HL-60 (cell line): ENCODE results near the gene GALNT5.

Experiments
- DNase-seq, 2 experiments: peaks; one replicate each; pipeline ENCODE4 v3.0.0-alpha.2; 2010 to 2020; ENCODE audit warnings: low read depth in 1 of 2, low spot score in 1 of 2
- H3K27ac ChIP-seq: fragments of 250-450 bp; sonication (Bioruptor Pico); replicated peaks from 2 replicates; pipeline ENCODE4 v1.5.1; 2020; ENCODE audit warnings: mild to moderate bottlenecking, moderate library complexity
- H3K27me3 ChIP-seq: fragments of 250-450 bp; sonication (Bioruptor Pico); 2 replicates; pipeline ENCODE4 v1.5.1; 2021; ENCODE audit warnings: mild to moderate bottlenecking, moderate library complexity; ENCODE audit not compliant: insufficient read depth, poor library complexity, severe bottlenecking
- H3K4me3 ChIP-seq: replicated peaks from 2 replicates; pipeline ENCODE4 v1.5.1; 2011; ENCODE audit warnings: mild to moderate bottlenecking, control low read depth, low read length; ENCODE audit not compliant: insufficient read depth
- GABPA ChIP-seq: IDR thresholded peaks from 2 replicates; pipeline ENCODE4 v1.6.1; 2012; ENCODE audit warnings: low read depth
- POLR2AphosphoS5 ChIP-seq: IDR thresholded peaks from 2 replicates; pipeline ENCODE4 v1.6.1; 2012; ENCODE audit warnings: low read depth
- SPI1 ChIP-seq: IDR thresholded peaks from 2 replicates; pipeline ENCODE4 v1.6.1; 2012; ENCODE audit warnings: low read depth, mild to moderate bottlenecking, borderline replicate concordance
- TF ChIP-seq, protein P1 (sequence below): IDR thresholded peaks from one replicate; pipeline ENCODE4 v1.5.1; 2011; ENCODE audit warnings: low read length, control low read depth, inconsistent platforms; ENCODE audit not compliant: insufficient read depth
- TF ChIP-seq, protein P2 (sequence below): IDR thresholded peaks from 2 replicates; pipeline ENCODE4 v1.6.1; 2012; ENCODE audit warnings: low read depth; ENCODE audit not compliant: insufficient replicate concordance

The GALNT5 gene

DNA sequence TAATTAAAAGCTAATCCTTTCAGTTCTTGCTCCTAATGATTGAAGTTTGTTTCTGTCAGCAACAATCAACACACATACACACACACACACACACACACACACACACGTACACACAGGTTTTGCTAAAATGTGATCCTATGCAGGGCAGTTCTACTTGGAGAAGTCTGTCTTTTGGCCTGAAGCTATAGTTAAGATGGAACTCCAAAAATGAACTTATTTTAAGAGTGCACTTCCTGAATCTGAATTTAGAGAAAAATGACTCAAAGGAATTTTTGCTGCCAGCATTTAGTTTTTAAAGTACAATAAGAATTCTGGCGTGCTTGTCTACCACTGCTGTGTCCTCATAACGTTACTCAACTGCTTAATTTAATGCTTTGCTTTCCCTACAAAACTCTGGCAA lies 6.6 kb downstream of the GALNT5 start:
- TF ChIP-seq, protein P1, sequence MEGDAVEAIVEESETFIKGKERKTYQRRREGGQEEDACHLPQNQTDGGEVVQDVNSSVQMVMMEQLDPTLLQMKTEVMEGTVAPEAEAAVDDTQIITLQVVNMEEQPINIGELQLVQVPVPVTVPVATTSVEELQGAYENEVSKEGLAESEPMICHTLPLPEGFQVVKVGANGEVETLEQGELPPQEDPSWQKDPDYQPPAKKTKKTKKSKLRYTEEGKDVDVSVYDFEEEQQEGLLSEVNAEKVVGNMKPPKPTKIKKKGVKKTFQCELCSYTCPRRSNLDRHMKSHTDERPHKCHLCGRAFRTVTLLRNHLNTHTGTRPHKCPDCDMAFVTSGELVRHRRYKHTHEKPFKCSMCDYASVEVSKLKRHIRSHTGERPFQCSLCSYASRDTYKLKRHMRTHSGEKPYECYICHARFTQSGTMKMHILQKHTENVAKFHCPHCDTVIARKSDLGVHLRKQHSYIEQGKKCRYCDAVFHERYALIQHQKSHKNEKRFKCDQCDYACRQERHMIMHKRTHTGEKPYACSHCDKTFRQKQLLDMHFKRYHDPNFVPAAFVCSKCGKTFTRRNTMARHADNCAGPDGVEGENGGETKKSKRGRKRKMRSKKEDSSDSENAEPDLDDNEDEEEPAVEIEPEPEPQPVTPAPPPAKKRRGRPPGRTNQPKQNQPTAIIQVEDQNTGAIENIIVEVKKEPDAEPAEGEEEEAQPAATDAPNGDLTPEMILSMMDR: no peak
- no peak for TF ChIP-seq SPI1
- no peak for TF ChIP-seq GABPA
- no peak for TF ChIP-seq POLR2AphosphoS5
- TF ChIP-seq, protein P2, sequence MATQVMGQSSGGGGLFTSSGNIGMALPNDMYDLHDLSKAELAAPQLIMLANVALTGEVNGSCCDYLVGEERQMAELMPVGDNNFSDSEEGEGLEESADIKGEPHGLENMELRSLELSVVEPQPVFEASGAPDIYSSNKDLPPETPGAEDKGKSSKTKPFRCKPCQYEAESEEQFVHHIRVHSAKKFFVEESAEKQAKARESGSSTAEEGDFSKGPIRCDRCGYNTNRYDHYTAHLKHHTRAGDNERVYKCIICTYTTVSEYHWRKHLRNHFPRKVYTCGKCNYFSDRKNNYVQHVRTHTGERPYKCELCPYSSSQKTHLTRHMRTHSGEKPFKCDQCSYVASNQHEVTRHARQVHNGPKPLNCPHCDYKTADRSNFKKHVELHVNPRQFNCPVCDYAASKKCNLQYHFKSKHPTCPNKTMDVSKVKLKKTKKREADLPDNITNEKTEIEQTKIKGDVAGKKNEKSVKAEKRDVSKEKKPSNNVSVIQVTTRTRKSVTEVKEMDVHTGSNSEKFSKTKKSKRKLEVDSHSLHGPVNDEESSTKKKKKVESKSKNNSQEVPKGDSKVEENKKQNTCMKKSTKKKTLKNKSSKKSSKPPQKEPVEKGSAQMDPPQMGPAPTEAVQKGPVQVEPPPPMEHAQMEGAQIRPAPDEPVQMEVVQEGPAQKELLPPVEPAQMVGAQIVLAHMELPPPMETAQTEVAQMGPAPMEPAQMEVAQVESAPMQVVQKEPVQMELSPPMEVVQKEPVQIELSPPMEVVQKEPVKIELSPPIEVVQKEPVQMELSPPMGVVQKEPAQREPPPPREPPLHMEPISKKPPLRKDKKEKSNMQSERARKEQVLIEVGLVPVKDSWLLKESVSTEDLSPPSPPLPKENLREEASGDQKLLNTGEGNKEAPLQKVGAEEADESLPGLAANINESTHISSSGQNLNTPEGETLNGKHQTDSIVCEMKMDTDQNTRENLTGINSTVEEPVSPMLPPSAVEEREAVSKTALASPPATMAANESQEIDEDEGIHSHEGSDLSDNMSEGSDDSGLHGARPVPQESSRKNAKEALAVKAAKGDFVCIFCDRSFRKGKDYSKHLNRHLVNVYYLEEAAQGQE: no peak
- DNase-seq: no peak
- no peak overlapping the region for H3K4me3 ChIP-seq
- H3K27me3 ChIP-seq: no peaks in the 10 kb centered on the region
- H3K27ac ChIP-seq: no peak overlapping the region

DNA sequence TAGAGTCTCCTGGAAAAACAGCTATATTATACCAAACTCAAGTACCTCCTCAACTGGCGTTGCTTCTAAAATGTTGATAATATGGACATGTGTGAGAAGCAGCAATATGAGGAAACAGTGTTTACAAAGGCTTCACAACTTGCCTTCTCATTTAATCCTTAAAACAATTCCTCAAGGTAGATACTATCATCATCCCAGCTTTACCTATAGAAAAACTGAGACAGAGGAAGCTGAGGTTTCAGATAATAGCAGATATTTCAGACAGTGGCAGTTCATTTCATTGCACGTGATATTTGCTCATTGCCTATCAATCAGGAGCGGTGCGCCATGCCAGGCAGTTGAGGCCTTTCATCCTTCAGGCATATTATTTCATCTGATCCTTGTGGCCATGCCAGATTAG lies 8.3 kb downstream of the GALNT5 start:
- Histone ChIP-seq H3K27me3 (no peaks in the 10 kb centered on the region), H3K27ac (no peak overlapping the region), H3K4me3 (no peak overlapping the region)
- no peak for DNase-seq
- TF ChIP-seq, protein P1: no peak
- TF ChIP-seq, protein P2: no peak

DNA sequence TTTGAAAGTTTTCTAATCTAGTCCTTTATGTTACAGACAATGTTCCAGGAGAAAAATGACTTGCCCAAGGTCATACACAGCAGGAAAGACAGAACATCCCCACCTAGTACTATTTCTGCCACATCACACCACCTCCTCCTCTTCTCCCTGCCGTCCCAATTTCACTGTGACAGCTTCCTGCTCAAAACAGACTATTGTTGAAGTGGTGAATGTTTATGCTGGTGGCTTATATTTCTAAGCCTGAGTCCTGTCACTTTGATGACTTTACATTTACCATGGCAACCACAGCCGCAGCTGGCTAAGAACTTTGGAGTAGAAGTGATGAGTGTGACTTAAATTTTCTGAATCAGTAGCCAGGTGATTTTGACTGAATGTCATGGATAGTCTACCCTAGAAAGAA lies 10.0 kb downstream of the GALNT5 start:
- H3K4me3 ChIP-seq: no peak overlapping the region
- TF ChIP-seq SPI1: no peak
- TF ChIP-seq, protein P1: no peak
- DNase-seq: no peak
- H3K27me3 ChIP-seq: no peaks in the 10 kb centered on the region
- H3K27ac ChIP-seq: no peak overlapping the region

DNA sequence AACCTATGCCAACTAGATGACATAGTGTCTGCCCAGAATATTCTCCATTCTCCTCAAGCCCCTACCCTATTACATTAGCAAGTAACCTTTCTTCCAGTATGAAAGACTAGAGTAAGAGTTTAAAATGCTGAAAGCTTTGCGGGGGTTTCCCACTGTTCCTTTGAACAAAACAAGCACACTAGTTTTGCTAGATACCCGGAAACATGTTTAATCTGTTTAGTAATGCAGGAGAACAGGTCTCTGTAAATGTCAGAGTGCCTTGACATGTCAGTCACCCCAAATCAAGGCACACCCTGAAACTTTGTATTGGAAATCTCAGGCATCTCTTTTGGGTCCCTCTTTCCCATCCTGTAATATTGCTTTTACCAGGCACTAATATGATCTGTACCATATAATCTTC lies 11.6 kb downstream of the GALNT5 start:
- Histone ChIP-seq H3K27ac (no peak overlapping the region), H3K4me3 (no peak overlapping the region), H3K27me3 (no peaks in the 10 kb centered on the region)
- TF ChIP-seq GABPA: no peak
- TF ChIP-seq SPI1: no peak
- TF ChIP-seq POLR2AphosphoS5: no peak
- TF ChIP-seq, protein P1: no peak
- TF ChIP-seq, protein P2: no peak
- no peak for DNase-seq
